SU-DHL-6 (cell line): ENCODE data around the gene PLS1.

Source experiments
- EZH2phosphoT487 ChIP-seq: fragments of 200-600 bp; sonication (generic), shearing (Covaris generic); conservative IDR thresholded peaks from 2 replicates; pipeline ENCODE4 v1.6.1; 2018; ENCODE audit warnings: mild to moderate bottlenecking, antibody characterized with exemption, low read length, moderate library complexity, mixed read lengths
- TF ChIP-seq, protein P1 (sequence below): fragments of 200-600 bp; sonication (generic); IDR thresholded peaks from one replicate; pipeline ENCODE4 v1.5.1; 2017; ENCODE audit warnings: antibody characterized with exemption, mild to moderate bottlenecking, low read length, moderate library complexity; ENCODE audit not compliant: insufficient read depth, poor library complexity, severe bottlenecking

DNA sequence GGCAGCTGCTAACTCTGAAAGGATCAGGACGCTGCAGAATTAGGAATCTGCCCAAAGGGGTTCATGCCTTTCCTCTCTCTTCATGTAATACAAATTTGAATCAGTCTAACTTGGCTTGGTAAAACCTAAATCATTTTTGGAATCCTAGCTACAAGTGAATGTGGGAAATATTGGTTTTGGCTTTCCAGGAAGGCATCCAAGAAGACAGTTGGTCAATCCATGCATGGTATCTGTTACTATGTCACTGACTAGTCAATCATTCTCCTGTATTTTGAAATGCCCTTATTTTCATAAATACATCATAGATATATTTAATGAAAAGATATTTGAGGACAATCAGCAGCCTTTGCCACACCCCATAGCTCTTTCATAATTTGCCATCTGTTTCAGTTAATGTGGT lies 7.5 kb upstream of the PLS1 start:
- TF ChIP-seq EZH2phosphoT487, result no peak
- TF ChIP-seq, protein P1, sequence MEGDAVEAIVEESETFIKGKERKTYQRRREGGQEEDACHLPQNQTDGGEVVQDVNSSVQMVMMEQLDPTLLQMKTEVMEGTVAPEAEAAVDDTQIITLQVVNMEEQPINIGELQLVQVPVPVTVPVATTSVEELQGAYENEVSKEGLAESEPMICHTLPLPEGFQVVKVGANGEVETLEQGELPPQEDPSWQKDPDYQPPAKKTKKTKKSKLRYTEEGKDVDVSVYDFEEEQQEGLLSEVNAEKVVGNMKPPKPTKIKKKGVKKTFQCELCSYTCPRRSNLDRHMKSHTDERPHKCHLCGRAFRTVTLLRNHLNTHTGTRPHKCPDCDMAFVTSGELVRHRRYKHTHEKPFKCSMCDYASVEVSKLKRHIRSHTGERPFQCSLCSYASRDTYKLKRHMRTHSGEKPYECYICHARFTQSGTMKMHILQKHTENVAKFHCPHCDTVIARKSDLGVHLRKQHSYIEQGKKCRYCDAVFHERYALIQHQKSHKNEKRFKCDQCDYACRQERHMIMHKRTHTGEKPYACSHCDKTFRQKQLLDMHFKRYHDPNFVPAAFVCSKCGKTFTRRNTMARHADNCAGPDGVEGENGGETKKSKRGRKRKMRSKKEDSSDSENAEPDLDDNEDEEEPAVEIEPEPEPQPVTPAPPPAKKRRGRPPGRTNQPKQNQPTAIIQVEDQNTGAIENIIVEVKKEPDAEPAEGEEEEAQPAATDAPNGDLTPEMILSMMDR, result no peak
